SIG-M5 treated with dmso at 0.1 percent for 504 hours (cell line): ENCODE data around the gene SLC25A22.

Source experiments
- DNase-seq: peaks from one replicate; lab custom pipeline; 2025; ENCODE audit not compliant: unreplicated experiment; lab: John Stamatoyannopoulos, UW

The SLC25A22 gene

DNA sequence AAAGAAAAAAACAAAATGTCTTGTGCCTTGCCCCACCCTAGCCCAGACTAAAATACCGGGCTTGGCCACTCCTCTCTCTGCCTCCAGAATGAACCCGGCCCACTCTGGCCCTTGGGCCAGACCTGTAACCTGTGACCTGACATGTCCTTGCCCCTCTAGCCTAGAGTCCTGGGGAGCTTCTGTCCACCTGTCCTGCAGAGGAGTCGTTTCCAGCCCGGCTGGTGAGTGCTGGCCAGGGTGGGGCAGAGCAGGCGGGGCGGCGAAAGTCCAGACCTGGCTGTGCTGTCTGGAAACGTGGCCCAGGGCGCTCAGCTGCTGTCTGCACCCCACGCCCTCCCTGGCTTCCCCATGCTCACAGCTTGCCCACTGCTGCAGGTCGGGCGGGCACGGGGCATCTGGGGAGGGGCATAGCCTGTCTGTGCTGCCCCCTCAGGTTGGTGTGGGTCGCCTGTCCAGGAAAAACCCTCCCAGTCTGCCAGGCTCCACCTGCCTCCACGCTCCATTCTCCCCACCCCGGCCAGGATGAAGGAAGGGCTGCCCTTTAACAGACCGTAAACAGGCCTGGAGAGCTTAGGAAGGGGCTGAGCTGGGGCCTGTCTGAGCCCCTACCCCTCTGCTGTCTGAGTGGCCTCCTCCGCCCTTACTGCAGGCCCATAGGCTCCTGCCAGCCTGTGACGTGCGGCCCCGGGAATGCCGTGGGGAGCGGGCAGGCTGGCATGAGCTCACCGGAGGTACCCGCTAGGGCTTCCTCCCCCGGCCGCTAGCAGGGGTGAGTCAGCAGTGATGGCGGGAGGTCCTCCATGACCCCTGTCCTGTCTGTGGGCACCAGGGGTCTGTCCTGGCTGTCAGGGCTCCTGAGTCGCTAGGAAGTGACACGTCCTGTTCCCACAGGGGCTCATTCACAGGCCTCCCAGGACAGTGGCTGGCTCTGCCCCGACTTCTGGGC is 36.6 kb upstream of the SLC25A22 start:
- no peak for DNase-seq

DNA sequence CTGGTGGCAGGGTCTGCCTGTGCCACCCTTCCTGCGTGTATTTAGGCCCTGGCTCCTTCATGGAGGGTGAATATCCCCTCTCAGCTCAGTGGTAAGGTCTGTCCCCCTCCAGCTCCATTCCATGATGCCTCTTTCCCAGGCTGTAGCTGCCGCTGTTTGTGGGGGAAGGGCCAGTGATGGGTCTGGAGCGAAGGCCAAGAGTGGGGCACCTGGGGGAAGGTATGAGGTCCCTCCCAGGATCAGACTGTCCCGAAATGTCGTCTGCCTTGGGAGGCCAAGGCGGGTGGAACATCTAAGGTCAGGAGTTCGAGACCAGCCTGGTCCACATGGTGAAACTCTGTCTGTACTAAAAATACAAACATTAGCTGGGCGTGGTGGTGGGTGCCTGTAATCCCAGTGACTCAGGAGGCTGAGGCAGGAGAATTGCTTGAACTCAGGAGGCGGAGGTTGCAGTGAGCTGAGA is 35.8 kb upstream of the SLC25A22 start:
- no peak for DNase-seq

DNA sequence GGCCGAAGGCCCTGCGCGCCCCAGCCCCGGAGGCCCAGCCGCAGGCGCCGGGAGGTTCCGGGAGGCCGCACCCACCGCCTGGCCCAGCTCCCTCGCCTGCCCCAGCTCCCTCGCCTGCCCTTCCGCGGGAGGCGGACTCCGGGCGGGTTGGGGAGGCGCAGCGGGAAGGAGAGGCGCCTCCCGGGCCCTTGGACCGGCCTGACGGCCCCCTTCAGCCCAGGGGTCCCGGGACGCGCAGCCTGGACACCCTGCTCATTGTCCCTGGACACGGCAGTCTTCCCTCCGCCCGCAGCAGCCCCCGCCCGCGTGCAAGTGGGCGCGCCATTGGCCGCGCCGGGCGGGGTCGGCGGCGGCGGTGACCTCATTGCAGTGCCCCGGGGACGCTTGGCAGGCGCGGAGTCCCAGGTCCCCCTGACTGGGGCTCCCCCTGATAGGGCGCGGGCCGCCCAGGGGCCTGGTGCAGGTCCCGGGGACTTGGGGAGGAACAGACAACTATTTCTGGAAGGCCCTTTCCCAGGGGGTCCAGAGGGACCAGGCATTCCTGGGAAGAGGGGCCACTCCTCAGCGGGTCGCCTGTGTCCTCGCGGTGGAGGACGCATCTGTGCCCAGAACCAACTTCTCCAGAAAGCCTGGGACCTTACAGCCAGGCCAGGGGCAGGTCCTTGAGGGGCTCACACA is 35.2 kb upstream of the SLC25A22 start:
- no peak for DNase-seq

DNA sequence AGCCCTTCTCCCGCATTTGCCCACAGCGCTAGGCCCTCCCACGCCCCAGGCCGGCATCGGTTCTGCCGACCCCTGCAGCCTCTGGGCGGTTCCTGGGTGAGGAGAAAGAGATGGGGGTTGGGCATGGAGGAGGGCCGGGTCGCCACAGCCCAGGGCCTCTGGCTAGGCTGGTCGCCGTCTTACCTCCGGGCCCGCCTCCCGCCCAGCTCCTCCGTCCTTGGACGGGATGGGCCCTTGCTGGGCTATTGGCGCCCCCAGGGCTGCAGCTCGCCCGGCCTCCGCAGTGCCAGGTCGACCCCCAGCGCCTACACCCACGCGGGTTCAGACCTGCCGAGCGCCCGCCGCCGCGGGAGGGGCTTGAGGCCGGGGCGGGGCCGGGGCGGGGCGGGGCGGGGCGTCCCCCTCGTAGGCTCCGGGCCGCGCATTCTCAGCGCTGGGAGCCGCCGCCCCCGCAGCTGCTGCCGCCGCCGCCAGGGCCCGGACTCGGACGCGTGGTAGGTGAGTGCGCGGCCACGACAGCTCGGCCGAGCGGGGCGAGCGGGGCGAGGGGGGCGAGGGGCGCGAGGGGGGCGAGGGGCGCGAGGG is 34.5 kb upstream of the SLC25A22 start, which contains the start of gene CD151:
CD151 (plus strand) TSS at position 424 of the 585 bp plus-strand sequence. CDS start 3,118 bp downstream, outside the sequence.
- DNase-seq = peak; percentile 38

DNA sequence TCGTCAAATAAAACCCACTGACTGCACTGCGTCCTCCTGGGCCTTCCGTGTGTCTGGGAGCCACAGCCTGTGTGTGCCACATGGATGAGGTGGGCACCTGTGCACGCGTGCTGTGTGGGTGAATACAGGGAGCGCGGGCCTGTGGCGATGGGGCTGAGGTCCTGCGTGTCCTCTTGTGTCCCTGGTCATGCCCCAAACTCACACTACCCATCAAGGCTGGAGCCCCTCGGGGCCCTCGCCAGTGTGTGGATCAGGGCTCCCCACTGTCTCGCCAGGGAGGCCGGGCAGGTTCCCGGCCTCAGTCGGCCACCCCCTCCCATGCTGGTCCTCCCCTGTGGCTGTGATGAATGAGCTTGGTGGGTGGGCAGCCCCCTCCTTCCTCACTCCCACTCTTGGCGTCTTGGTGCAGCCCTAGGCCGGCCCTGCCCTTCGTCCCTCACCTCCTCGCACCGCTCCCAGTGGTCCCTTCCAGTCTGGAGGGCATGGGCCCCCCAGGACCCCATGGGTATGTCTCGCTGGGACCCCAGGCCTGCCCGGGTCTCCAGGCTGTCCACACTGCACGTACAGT is 34.0 kb upstream of the SLC25A22 start:
- DNase-seq = no peak

DNA sequence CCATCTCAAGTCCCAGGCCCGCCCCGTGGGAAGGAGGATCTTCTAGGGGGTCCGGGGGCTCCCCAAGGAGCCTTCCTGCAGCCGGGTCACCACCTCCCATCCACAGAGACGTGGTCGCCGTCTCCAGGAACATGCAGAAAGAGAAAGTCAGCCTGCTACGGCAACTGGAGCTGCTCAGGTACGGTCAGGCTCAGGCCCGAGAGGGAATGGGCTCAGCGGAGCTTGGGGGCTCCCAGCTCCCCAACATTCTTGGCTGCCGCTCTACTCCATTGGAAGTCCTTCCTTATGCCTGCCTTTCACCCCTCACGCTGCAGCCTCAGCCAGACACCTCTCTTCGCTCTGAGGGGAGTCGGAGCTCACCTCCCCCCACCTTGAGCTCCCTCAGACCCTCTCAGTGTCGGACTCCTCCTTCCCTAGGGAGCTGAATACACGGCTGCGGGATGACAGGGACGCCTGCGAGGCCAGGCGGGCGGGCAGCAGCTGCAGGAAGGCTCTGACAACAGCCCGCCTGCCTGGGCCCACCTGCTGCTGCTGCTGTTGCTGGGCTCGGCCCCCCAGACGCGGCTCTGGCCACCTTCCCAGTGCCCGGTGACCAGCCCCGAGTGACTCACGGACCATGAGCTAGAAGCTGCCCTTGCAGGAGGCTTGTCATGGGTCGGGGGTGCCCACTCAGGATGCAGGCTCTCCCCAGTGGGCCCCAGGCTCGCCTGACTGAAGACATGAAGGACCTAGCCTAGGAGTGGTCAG is 33.2 kb upstream of the SLC25A22 start:
- DNase-seq = no peak

DNA sequence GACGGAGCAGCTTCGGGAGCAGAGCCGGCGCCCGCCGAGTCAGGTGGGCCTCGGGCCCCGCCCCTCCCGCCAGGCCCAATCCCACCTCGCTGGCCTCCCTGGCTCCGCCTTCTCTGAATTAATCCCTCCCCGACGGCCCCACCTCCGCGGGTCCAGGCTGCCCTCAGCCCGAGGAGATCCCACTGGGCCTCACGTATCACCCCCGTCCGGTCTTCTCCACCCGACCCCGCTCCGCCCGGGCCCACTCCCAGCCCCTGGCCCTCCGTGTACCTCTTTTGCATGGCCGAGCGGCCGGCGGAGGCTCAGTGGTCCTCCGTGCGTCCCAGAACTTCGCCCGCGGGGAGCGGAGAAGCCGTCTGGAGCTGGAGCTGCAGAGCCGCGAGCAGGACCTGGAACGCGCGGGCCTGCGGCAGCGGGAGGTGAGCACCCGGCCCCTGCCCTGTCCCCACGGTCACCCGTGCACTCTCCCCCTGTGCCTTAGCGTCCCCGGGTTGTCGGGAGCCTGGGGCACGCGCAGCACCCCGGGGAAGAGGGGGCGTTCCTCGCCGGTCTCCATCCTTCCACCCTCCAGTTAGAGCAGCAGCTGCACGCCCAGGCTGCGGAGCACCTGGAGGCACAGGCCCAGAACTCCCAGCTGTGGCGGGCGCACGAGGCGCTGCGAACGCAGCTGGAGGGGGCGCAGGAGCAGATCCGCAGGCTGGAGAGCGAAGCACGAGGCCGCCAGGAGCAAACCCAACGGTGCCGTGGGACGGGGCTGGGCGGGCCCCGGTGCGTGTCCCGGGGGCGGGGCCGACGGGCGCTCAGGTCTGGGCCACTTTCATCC is 32.4 kb upstream of the SLC25A22 start:
- peak; percentile 36 for DNase-seq

DNA sequence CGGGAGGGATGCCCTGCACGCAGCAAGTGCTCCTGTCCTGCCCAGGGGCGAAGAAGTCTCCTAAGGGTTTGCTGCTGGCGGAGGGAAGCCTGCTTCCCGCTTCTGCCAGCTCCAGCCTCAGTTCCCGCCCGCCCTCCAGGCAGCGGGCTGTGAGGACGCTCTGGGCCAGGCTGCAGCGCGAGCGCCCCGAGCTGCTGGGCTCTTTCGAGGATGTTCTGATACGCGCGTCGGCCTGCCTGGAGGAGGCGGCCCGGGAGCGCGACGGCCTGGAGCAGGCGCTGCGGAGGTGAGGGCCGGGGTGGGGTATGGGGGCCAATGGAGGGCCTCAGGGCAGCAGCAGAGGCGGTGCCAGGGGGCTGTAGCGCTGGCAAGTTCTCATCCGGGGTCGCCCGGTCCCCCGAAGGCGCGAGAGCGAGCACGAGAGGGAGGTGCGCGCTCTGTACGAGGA is 31.8 kb upstream of the SLC25A22 start:
- no peak for DNase-seq

DNA sequence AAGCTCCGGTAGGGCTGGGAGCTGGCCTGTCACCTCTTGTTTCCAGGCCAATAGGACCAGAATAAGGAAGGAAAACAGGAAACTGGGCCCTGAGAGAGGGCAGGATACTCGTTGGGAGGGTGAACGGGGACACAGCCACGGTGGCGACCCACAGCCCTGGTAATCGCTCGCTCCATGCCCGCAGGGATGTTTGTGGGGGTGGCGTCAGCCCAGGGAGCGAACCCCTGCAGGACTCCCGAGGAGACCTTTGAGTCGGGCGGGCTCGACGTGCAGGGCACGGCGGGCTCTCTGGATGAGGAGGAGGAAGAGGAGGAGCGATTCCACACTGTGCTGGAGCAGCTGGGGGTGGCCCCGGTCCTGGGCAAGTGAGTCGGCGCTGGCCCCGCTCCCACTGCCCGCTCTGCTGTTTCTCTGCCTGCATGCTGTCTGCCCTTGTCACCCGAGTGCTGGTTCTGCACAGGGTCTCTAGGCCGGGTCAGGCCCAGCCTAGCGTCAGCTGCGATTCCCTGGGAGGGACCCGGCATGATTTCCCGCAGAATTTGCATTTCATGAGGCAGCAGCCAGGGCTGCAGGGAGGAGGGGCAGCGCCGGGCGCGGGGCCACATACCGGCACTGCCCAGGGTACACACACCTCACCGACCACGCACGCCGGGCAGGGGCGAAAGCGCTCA is 31.2 kb upstream of the SLC25A22 start:
- DNase-seq = no peak

DNA sequence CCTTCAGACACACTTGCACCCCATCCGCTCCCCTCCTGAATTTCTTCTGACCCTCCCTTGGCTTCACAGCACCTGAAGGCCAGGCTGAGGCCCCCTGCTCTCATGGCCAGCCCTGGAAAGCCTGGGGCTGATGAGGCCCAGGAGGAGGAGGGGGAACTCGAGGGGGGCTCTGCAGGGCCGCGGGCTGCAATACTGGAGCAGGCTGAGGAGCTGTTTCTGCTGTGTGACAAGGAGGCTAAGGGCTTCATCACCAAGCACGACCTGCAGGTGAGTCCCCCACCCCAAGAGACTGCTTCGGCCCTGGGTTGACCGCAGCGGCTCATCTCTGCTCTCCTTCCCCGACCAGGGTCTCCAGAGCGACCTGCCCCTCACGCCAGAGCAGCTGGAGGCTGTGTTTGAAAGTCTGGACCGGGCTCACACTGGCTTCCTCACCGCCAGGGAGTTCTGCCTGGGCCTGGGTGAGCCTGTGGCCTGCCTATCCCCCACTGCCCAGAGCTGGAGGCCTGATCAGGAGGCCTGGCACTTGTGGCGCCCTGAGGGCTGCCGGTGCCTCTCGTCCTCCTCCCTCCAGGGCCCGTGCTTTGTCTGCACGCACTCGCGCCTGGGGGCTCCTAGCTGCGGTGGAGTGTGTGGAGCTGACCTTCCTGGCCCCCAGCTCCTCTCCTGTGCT is 30.6 kb upstream of the SLC25A22 start:
- no peak for DNase-seq

DNA sequence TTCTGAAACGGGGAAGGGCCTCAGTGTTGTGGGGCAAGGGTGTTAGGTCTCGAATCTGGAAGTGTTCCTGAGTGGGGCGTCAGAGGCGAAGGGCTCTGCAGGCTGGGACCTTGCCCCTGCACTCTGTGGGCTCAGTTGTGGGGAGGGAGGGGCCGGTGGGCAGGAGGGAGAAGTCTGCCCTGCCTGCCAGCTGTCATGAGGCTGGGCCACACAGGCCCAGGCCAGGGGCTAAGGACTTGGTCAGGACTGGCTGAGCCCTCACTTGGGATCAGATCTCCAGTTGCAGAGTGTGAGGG is 29.8 kb upstream of the SLC25A22 start, which contains the start of gene CRACR2B:
CRACR2B (plus strand) TSS at position 23 of the 296 bp plus-strand sequence. CDS start 689 bp downstream, outside the sequence.
- no peak for DNase-seq

DNA sequence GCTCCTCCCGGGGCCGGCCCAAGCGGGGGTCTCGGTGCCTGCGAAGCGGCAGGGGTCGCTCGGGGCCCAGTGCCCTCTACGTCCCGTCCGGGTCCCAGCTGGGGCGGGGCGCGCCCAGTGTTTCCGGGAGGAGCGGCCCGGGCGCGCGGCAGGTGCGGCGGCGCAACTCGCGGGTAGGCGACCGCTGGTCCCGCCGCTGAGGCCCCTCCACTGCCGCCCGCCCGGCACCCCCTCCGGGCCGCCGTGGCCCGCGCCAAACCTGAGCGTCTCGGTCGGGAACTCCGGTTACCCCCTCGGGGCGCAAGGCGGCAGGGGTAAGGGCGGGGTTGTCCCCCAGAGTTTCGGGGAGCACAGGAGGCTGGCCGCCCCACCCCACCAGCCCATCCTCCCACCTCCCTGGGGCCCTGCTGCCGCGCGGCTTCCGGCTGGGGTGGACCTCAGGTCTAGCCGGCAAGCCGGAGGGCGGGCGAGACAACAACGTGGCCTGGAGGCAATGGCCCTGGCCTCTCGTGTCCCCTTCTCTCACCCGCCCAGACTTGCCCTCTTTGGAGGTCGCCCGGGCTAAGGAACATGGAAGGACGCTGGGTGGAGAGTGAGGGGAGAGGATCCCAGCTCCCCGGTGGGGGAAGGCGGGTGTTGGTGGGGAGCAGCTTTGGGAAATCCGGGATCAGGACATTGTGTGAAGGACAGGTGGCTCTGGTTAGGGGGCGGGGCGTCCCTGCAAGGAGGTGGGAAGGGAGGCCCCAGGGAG is 29.2 kb upstream of the SLC25A22 start:
- no peak for DNase-seq

DNA sequence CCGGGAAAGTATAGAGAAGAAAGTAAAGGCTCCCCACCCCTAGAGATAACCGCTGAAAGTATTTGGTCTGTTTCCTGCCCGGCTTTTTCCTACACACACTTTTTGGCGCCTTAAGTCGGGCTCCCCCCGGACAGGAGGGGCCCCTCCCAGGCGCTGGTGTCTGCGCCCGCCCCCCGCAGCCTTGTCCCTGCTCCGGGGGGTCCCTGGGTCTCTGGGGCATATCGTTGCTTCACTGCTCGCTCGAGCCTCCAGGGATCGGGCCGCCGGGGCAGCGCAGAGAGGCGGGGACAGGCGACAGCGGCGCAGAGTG is 28.7 kb upstream of the SLC25A22 start:
- DNase-seq = no peak

DNA sequence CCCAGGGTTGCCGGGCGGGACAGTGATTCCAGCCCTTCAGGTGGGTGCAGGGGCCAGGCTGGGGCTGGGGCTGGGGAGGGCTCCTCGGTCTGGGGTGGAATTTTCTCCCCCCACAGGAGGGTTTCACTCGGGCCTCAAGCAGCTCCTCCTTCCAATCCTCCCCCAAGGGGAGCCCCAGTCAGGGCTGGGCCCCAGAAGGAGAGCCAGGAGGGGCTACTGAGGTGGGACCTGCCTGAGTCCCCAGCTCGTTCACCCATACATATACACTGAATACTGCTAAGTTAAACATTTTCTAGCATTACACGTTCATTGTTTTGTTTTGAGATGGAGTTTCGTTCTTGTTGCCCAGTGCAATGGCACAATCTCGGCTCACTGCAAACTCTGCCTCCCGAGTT is 28.1 kb upstream of the SLC25A22 start:
- no peak for DNase-seq

DNA sequence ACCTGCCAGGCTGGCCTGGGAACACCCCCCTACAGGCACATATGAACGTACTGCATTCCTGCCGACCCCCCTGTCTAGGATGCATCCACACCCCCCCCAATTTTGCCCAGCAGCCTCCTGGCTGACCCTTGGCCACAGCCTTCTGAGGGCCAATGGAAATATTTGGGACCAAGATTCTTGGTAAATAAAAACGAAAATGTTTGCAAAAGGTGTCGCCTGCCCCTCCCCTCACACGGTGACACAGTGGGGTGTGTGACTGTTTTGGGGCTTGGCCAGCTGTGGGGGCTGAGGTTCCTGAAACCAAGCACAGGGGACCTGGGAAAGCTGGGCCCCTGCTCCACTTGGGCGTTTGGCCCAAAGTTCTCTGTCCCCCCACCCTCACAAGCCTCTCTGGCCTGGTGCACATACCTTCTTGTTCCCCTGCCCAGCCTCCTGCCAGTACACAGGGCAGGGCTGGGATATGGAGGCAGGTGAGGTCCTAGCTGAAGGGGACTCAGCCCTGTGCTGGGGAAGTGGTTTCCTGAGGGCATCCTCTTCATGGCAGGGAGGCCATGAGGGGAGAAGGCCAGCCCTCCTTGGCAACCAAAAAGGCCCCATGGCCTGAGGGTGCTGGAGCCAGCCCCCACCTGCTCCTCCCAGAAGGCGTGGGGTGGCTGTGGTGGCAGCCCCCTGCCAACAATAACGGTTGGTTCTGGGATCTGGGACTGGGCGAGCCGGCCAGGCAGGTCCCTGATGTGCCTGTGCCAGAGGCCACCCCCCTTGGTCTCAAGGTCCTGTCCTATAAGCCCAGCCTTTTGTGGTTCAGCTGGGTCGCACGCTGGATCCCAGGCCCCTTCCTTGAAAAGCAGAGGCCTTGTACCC is 27.5 kb upstream of the SLC25A22 start:
- DNase-seq = no peak

DNA sequence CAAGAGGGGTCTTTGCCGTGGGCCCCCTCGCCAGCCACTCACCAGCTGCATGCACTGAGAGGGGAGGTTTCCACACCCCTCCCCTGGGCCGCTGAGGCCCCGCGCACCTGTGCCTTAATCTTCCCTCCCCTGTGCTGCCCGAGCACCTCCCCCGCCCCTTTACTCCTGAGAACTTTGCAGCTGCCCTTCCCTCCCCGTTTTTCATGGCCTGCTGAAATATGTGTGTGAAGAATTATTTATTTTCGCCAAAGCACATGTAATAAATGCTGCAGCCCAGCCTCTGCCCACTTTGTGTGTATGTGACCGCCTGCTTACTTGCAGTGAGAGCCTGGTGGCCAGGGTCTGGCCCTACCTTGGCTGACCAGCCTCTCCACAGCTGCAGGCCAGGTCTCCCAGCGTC is 26.9 kb upstream of the SLC25A22 start:
- DNase-seq = no peak

DNA sequence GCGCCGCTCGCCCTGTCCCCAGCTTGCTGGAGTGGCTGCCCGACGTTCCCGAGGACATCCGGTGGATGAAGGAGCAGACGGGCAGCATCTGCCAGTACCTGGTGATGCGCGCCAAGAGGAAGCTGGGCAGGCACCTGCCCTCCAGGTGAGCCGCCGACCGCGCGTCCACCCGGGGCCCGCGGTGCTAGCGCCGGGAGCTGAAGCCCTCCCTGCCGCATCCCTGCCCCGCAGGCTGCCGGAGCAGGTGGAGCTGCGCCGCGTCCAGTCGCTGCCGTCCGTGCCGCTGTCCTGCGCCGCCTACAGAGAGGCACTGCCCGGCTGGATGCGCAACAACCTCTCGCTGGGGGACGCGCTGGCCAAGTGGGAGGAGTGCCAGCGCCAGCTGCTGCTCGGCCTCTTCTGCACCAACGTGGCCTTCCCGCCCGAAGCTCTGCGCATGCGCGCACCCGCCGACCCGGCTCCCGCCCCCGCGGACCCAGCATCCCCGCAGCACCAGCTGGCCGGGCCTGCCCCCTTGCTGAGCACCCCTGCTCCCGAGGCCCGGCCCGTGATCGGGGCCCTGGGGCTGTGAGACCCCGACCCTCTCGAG is 26.3 kb upstream of the SLC25A22 start:
- no peak for DNase-seq
